Esophagus squamous epithelium (tissue), 5 donors: ENCODE results near the gene STOML1. TPM values are rescaled to one million over a fixed set of nuclear protein-coding genes. Genes with fewer than 3 reads are reported as not detected.
"Not testable (repeated sequence)": the region's sequence is repeated elsewhere in the genome, so short reads cannot be mapped to it uniquely, and the experiment has no call there.

Experiments used
- DNase-seq: peaks from one replicate; lab custom pipeline; 2025; lab: John Stamatoyannopoulos, UW
- H3K27ac ChIP-seq, 4 donors: fragments of 200-600 bp; sonication (generic); one replicate each; pipeline ENCODE4 v1.5.1; 2016 to 2019; ENCODE audit warnings: mild to moderate bottlenecking in 1 of 4
- H3K27me3 ChIP-seq, 4 donors: fragments of 200-600 bp; sonication (generic); 1 replicate in 3 of 4; 2 replicates in 1 of 4; pipeline versions ENCODE4 v1.5.1 to v1.6.0; 2017 to 2021; ENCODE audit warnings: antibody characterized with exemption in 1 of 4
- H3K36me3 ChIP-seq, 3 donors: fragments of 200-600 bp; sonication (generic); one replicate each; pipeline ENCODE4 v1.5.1; 2016 to 2019
- H3K4me1 ChIP-seq, 3 donors: fragments of 200-600 bp; sonication (generic); one replicate each; pipeline ENCODE4 v1.5.1; 2017 to 2019
- H3K4me3 ChIP-seq, 4 donors: fragments of 200-600 bp; sonication (generic); 1 replicate in 3 of 4; 2 replicates in 1 of 4; pipeline ENCODE4 v1.5.1; 2016 to 2019; ENCODE audit warnings: mild to moderate bottlenecking in 2 of 4, moderate library complexity in 1 of 4
- H3K9me3 ChIP-seq, 3 donors: fragments of 200-600 bp; sonication (generic); one replicate each; pipeline ENCODE4 v1.5.1; 2016 to 2019
- CTCF ChIP-seq, 6 experiments: fragments of 450-650 bp in 4 of 6; fragments of 200-600 bp in 2 of 6; sonication (generic) in 2 of 6; IDR thresholded peaks; one replicate each; pipeline ENCODE4 v1.5.1; 2016 to 2019; ENCODE audit warnings: antibody characterized with exemption in 6 of 6, mild to moderate bottlenecking in 4 of 6, moderate library complexity in 4 of 6
- POLR2A ChIP-seq, 4 donors: fragments of 450-650 bp; IDR thresholded peaks; one replicate each; pipeline ENCODE4 v1.6.1; 2017; ENCODE audit warnings: antibody characterized with exemption in 4 of 4, mild to moderate bottlenecking in 4 of 4, moderate library complexity in 3 of 4
- WGBS, 2 donors: methylation state at CpG; one replicate each; pipeline ENCODE4 v1.1.5; 2018; 5-methylcytosine and 5-hydroxymethylcytosine counted together
- intact Hi-C: fragments of 100-400 bp; cut with DNase I; formaldehyde crosslinking; loops from one replicate; pipeline ENCODE4 v1.15.0; 2022
- total RNA-seq, 4 donors: library from RNA; depleted of rRNA; stranded (reverse); fragments of >200 nt; gene quantifications; one replicate each; pipeline ENCODE4 v1.1.0, GENCODE V29; 2016
- donor health status: DM: yes; HTN: yes; CAD: no.

STOML1 gene
- total RNA-seq, 4 donors from 2014 or later, result 8.3 to 14.8 (median 11.1) TPM

DNA sequence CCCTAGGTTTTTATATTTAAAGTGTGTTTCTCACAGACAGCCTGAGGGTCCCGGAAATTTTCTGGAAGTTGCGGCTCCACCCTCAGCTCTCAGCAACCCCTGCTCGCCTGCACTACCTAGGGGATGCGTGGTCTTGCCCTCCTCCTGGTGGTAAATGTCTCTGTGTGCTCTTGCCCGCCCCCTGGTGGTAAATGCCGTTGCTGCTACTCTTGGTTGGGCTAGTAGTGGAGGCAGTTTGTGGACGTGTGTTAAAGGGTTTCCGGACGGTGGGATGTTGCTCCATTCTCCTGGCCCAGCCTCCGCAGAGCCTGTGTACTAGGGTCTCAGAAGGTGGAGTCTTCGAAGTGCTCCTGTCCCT lies 27.4 kb downstream of the STOML1 start:
- Histone ChIP-seq H3K36me3 (no peaks in the 10 kb centered on the region), H3K4me1 (peaks cover 7 to 26% (median 17%) of the 10 kb centered on the region in 3 donors), H3K9me3 (no peaks in the 10 kb centered on the region), H3K27ac (peak overlapping the region in 1 of 4 donors; percentile 55), H3K27me3 (no peaks in the 10 kb centered on the region), H3K4me3 (peak overlapping the region in 2 of 4 donors; percentile 18 to 50)
- TF ChIP-seq CTCF (IDR thresholded peaks at IDR 0.05) (peak; percentile 83 to 98 (median 92)), POLR2A (IDR thresholded peaks at IDR 0.05) (no peak)
- 2 to 13% methylated on average over 6 to 7 of the region's 11 CpGs for WGBS, 2 donors
- DNase-seq, result no peak
- intact Hi-C loops, result no loop called here

- TF ChIP-seq CTCF (IDR thresholded peaks at IDR 0.05), result no peak
- no peak for TF ChIP-seq POLR2A (IDR thresholded peaks at IDR 0.05)
- 67 to 68% methylated on average over 5 of the region's 5 CpGs for WGBS, 2 donors
- no peak for DNase-seq
- H3K4me3 ChIP-seq, result no peak overlapping the region
- H3K36me3 ChIP-seq, result no peaks in the 10 kb centered on the region
- H3K27me3 ChIP-seq, result no peaks in the 10 kb centered on the region
- intact Hi-C loops, result no loop called here
- peaks cover 7 to 26% (median 17%) of the 10 kb centered on the region in 3 donors for H3K4me1 ChIP-seq
- no peak overlapping the region for H3K27ac ChIP-seq
- no peaks in the 10 kb centered on the region for H3K9me3 ChIP-seq
These were observed 29.7 kb downstream of the STOML1 start for GRCh38 chr15:73962433-73962832.

GRCh38 chr15:73960472-73961070 lies 31.5 kb downstream of the STOML1 start:
- H3K4me3 ChIP-seq, H3K27ac ChIP-seq, H3K9me3 ChIP-seq, H3K36me3 ChIP-seq, H3K27me3 ChIP-seq, intact Hi-C loops, DNase-seq: not testable (repeated sequence)
- WGBS, 2 donors, result 88 to 89% methylated on average over 5 to 7 of the region's 7 CpGs
- peaks cover 7 to 31% (median 14%) of the 10 kb centered on the region in 3 donors for H3K4me1 ChIP-seq

GRCh38 chr15:73959801-73960200 lies 32.3 kb downstream of the STOML1 start:
- Histone ChIP-seq H3K27ac (no peak overlapping the region), H3K27me3 (no peaks in the 10 kb centered on the region), H3K36me3 (no peaks in the 10 kb centered on the region), H3K4me1 (peaks cover 1 to 24% (median 7%) of the 10 kb centered on the region in 3 donors), H3K4me3 (no peak overlapping the region), H3K9me3 (no peaks in the 10 kb centered on the region)
- no peak for DNase-seq
- TF ChIP-seq CTCF (IDR thresholded peaks at IDR 0.05) (no peak), POLR2A (IDR thresholded peaks at IDR 0.05) (no peak)
- 84 to 100% methylated on average over 3 to 6 of the region's 6 CpGs for WGBS, 2 donors
- intact Hi-C loops, result no loop called here

DNA sequence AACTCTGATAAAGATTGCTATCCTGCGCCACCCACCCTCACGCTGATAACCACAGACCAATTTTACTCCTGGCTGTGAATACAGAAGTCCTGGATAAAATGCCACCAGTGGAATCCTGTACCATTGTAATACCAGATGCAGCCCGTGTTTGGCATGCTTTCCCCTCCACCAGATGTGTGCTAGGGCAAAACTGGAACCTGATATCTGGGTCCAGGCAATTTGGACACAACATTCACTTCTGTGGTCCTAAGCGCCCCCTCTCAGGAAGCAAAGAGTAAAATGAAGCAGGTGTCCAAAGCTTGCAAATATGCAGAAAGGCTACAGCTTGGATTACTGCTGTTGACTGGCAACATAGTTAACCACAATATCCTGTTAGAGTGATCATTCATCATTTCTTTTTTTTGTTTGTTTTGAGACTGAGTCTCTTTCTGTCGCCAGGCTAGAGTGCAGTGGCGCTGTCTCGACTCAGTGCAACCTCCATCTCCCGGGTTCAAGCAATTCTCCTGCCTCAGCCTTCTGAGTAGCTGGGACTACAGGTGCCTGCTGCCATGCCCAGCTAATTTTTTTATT lies 33.0 kb downstream of the STOML1 start:
- no peaks in the 10 kb centered on the region for H3K27me3 ChIP-seq
- H3K4me3 ChIP-seq, result no peak overlapping the region
- DNase-seq, result no peak
- H3K36me3 ChIP-seq, result no peaks in the 10 kb centered on the region
- intact Hi-C loops, result no loop called here
- TF ChIP-seq POLR2A (IDR thresholded peaks at IDR 0.05) (no peak), CTCF (IDR thresholded peaks at IDR 0.05) (no peak)
- no peak overlapping the region for H3K27ac ChIP-seq
- H3K4me1 ChIP-seq, result peaks cover 0 to 19% (median 5%) of the 10 kb centered on the region in 3 donors
- H3K9me3 ChIP-seq, result no peaks in the 10 kb centered on the region
- WGBS, 2 donors, result 30 to 36% methylated on average over 8 of the region's 8 CpGs
